ENCODE data around the gene THSD4.

THSD4 gene

DNA sequence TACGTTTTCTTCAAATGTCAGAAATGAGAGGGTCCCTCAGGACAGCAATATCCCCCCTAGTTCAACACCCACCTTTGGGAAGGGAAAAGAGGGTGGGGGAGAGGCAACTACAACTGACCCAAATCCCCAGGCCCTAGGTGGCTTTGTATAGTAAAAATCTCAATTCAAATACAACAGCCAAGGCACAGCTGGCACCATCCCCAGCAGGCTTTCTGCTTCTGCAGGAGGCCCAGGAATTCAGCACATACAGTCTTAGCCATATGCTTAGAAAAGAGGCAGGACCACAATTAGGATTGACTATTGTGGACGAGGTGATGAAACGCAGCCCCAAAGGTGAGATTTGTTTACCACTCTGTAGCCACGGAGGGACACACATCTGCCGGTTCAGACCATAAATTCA is 710.9 kb downstream of the THSD4 start:
- DNase-seq, result no peak

GRCh38 chr15:71830981-71831380 is 715.7 kb downstream of the THSD4 start:
- DNase-seq, result no peak
